Stomach smooth muscle (tissue), 2 donors: ENCODE measurements around the gene TRAPPC2.
"Not testable (repeated sequence)": the region's sequence is repeated elsewhere in the genome, so short reads cannot be mapped to it uniquely, and the experiment has no call there.

Experiments
- H3K27ac ChIP-seq: one replicate; pipeline ENCODE4 v1.7.0; 2013; ENCODE audit warnings: mild to moderate bottlenecking, low read length, inconsistent platforms
- H3K27me3 ChIP-seq, 2 donors: one replicate each; pipeline ENCODE4 v1.7.0; 2013; ENCODE audit warnings: low read length in 2 of 2; ENCODE audit not compliant: insufficient read depth in 2 of 2, control insufficient read depth in 1 of 2
- H3K36me3 ChIP-seq, 2 donors: one replicate each; pipeline ENCODE4 v1.7.0; 2013; ENCODE audit warnings: low read length in 2 of 2; ENCODE audit not compliant: control insufficient read depth in 2 of 2, insufficient read depth in 2 of 2
- H3K4me1 ChIP-seq: one replicate; pipeline ENCODE4 v1.7.0; 2013; ENCODE audit warnings: low read length; ENCODE audit not compliant: control insufficient read depth, insufficient read depth
- H3K4me3 ChIP-seq, 2 donors: one replicate each; pipeline ENCODE4 v1.7.0; 2013; ENCODE audit warnings: low read length in 2 of 2
- H3K9ac ChIP-seq, 2 donors: one replicate each; pipeline ENCODE4 v1.7.0; 2013; ENCODE audit warnings: low read length in 2 of 2, mild to moderate bottlenecking in 1 of 2
- H3K9me3 ChIP-seq, 2 donors: one replicate each; pipeline ENCODE4 v1.7.0; 2013; ENCODE audit warnings: low read length in 2 of 2; ENCODE audit not compliant: control insufficient read depth in 2 of 2
- donor health status: healthy.
- donor health status: Pancreatic carcinoma.

Gene TRAPPC2

DNA sequence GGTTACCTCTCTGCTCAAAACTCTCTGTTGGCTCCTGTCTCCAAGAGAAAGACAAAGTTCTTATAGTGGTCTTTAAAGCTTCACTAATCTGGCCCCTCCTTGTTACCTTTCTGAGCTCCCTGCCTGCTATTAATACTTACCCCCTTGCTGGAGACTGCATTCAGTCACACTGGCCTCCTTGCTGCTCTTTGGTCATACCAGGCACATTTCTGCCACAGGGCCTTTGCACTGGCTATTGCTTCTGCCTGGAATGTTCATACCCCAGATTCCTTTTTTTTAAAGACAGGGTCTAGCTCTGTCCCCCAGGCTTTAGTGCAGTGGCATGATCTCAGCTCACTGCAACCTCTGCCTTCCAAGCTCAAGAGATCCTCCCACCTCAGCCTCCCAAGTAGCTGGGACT is 61.4 kb downstream of the TRAPPC2 start:
- no peak overlapping the region for H3K27ac ChIP-seq
- peaks cover 0 to 6% of the 10 kb centered on the region in 2 donors for H3K27me3 ChIP-seq
- no peaks in the 10 kb centered on the region for H3K4me1 ChIP-seq
- H3K36me3 ChIP-seq, result no peaks in the 10 kb centered on the region
- H3K9ac ChIP-seq, result no peak overlapping the region
- no peaks in the 10 kb centered on the region for H3K9me3 ChIP-seq
- no peak overlapping the region for H3K4me3 ChIP-seq

DNA sequence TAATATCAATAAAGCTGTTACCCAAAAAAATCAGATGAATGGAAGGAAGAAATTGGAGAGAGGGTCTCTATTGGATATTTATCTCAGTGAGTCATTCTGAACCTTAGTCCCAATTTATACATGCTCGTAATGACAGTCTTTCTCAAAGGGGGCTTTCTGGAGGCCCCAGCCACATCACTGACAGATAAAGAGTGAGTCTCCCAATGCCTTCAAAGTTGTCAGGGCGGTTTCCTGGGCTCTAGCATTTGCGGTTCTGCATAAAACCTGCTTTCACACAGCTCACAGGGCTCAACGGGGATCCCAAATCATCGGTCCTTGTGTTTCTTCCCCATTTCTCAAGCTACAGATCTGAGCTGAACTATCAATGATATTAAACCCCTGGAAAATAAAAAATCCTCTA is 64.2 kb downstream of the TRAPPC2 start:
- Histone ChIP-seq H3K9ac (no peak overlapping the region), H3K27ac (no peak overlapping the region), H3K27me3 (peaks cover 0 to 6% of the 10 kb centered on the region in 2 donors), H3K4me3 (no peak overlapping the region), H3K4me1 (peaks cover 3% of the 10 kb centered on the region), H3K9me3 (no peaks in the 10 kb centered on the region), H3K36me3 (no peaks in the 10 kb centered on the region)

GRCh38 chrX:13669755-13670154 is 64.7 kb downstream of the TRAPPC2 start:
- not testable (repeated sequence) for H3K27me3 ChIP-seq, H3K9me3 ChIP-seq, H3K27ac ChIP-seq, H3K4me1 ChIP-seq, H3K4me3 ChIP-seq, H3K9ac ChIP-seq, H3K36me3 ChIP-seq

GRCh38 chrX:13669246-13669737 is 65.1 kb downstream of the TRAPPC2 start:
- H3K9me3 ChIP-seq, result no peaks in the 10 kb centered on the region
- peak overlapping the region in 1 of 2 donors; percentile 54 for H3K4me3 ChIP-seq
- H3K27ac ChIP-seq, result no peak overlapping the region
- H3K9ac ChIP-seq, result no peak overlapping the region
- H3K4me1 ChIP-seq, result peaks cover 3% of the 10 kb centered on the region
- H3K36me3 ChIP-seq, result no peaks in the 10 kb centered on the region
- H3K27me3 ChIP-seq, result peaks cover 0 to 6% of the 10 kb centered on the region in 2 donors

DNA sequence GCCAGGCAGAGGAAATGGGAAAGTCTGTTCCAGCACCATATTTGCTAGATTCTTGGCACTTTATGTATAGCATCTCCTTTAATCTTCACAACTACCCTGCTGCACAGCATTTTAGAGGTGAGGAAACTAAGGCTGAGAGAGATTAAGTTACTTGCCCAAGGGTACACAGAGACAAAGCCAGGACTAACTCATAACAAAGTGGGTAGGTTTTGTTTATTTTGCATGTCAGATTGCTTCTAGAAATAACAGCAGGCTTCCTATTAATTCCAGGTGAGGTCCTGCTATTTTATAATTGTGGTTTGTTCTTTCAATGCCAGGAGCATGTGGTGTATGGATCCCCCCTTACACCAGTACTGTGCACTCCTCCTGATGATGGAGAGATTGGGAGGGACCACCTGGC is 66.5 kb downstream of the TRAPPC2 start:
- H3K27ac ChIP-seq, result no peak overlapping the region
- no peak overlapping the region for H3K9ac ChIP-seq

DNA sequence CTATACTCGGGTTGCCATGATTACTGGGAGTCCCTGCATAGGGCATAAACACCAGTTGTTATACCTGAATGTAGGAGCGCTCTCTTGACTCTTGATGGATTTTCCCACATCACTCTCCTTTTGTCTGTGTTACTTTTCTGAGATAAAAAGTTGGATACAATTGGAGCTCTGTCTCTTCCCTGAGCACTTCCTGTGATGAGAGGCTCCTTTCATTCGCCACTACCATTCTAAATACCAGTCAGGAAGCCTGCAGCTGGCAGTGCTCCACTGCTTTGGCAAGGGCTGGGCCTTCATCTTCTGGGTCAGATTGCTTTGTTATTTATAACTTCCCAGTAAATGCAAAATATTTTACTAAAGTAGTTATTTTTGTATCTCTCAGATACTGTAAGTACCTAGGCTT is 67.6 kb downstream of the TRAPPC2 start:
- Histone ChIP-seq H3K27me3 (peaks cover 0 to 4% of the 10 kb centered on the region in 2 donors), H3K4me1 (peaks cover 3% of the 10 kb centered on the region), H3K4me3 (no peak overlapping the region), H3K36me3 (no peaks in the 10 kb centered on the region), H3K27ac (no peak overlapping the region), H3K9me3 (no peaks in the 10 kb centered on the region), H3K9ac (no peak overlapping the region)

More for the DNA sequence above, 66.5 kb downstream of the TRAPPC2 start:
- Histone ChIP-seq H3K27me3 (peaks cover 0 to 4% of the 10 kb centered on the region in 2 donors), H3K9me3 (no peaks in the 10 kb centered on the region), H3K4me1 (peaks cover 3% of the 10 kb centered on the region), H3K4me3 (no peak overlapping the region), H3K36me3 (no peaks in the 10 kb centered on the region)

DNA sequence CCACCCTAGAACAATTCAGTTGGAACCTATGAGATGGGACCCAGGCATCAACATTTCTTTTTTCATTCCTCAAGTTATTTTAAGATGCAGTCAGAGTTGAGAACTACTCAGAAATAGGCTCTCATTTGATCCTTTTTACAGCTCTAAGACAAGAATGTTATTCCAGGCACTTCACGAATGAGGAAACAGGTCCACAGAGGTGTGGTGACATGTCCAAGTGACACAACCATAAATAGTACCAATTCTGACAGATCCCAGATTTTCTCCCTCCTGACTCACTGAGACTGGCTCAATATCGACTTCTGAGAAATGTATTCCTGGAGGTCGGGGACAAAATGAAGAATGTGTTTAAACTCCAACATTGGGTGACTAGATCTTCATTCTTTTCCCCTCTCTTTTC is 70.4 kb downstream of the TRAPPC2 start:
- Histone ChIP-seq H3K27me3 (no peaks in the 10 kb centered on the region), H3K9ac (no peak overlapping the region), H3K36me3 (no peaks in the 10 kb centered on the region), H3K9me3 (no peaks in the 10 kb centered on the region), H3K27ac (no peak overlapping the region), H3K4me3 (no peak overlapping the region), H3K4me1 (peaks cover 3% of the 10 kb centered on the region)

- H3K36me3 ChIP-seq, result no peaks in the 10 kb centered on the region
- H3K4me3 ChIP-seq, result peak overlapping the region; percentile 48 to 59
- H3K9ac ChIP-seq, result peak overlapping the region; percentile 30 to 61
- H3K4me1 ChIP-seq, result peaks cover 3% of the 10 kb centered on the region
- H3K27ac ChIP-seq, result peak overlapping the region; percentile 53
- H3K9me3 ChIP-seq, result no peaks in the 10 kb centered on the region
- no peaks in the 10 kb centered on the region for H3K27me3 ChIP-seq
Observed at GRCh38 chrX:13662355-13662791, 72.0 kb downstream of the TRAPPC2 start.
